ENCODE data around the gene UGGT1. TPM values are rescaled to one million over a fixed set of nuclear protein-coding genes. Genes with fewer than 3 reads are reported as not detected.

Gene UGGT1
- total and polyA plus RNA-seq, 4 donors, result 6.7 to 74.7 (median 32.4) TPM

DNA sequence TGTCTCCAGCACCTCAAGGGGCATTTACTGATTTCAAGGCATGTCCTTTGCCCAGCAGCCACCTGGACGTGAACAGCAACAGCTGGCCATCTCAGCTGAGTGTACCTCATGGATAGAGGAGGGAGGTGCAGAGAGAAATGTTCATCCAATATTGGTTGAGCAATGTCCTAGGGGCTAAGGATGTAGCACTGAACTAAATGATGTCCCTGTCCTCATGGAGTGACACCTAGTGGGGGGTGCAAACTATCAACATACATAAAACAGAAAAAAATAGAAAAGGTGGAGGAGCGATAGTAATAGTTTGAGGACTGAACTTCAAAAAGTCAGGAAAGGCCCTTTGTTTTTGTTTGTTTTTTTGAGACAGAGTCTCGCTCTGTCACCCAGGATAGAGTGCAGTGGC is 4.8 kb upstream of the UGGT1 start:
- Histone ChIP-seq H3K4me3 (ENCODE audit: low read depth in 1 of 3, low read length in 3 of 3) (no peak overlapping the region), H3K27ac (ENCODE audit: low read depth in 1 of 2, low read length in 2 of 2) (no peak overlapping the region), H3K9ac (ENCODE audit: low read depth in 1 of 2, low read length in 2 of 2) (no peak overlapping the region), H3K4me1 (ENCODE audit: control insufficient read depth in 4 of 4, insufficient read depth in 4 of 4, low read length in 3 of 4) (no peaks in the 10 kb centered on the region), H3K36me3 (ENCODE audit: control insufficient read depth in 4 of 4, insufficient read depth in 3 of 4, low read depth in 1 of 4, low read length in 3 of 4) (no peaks in the 10 kb centered on the region), H3K9me3 (ENCODE audit: control insufficient read depth in 4 of 4, low read length in 3 of 4) (peaks cover 0 to 5% (median 3%) of the 10 kb centered on the region in 4 donors), H3K27me3 (ENCODE audit: control insufficient read depth in 4 of 4, insufficient read depth in 4 of 4, low read length in 3 of 4) (no peaks in the 10 kb centered on the region)
- TF ChIP-seq HNF4A (conservative IDR thresholded peaks at IDR 0.05) (no peak), NR2F2 (IDR thresholded peaks at IDR 0.05) (no peak), JUND (IDR thresholded peaks at IDR 0.05) (no peak), EGR1 (IDR thresholded peaks at IDR 0.05; ENCODE audit: low read depth in 2 of 2) (no peak), GABPA (IDR thresholded peaks at IDR 0.05 in 1 of 2, conservative IDR thresholded peaks at IDR 0.05 in 1 of 2) (no peak), SP1 (IDR thresholded peaks at IDR 0.05) (no peak), FOXA2 (IDR thresholded peaks at IDR 0.05) (no peak), TAF1 (conservative IDR thresholded peaks at IDR 0.05) (no peak), HNF4G (IDR thresholded peaks at IDR 0.05) (no peak), RXRA (IDR thresholded peaks at IDR 0.05) (no peak)
- TF ChIP-seq, protein P1, sequence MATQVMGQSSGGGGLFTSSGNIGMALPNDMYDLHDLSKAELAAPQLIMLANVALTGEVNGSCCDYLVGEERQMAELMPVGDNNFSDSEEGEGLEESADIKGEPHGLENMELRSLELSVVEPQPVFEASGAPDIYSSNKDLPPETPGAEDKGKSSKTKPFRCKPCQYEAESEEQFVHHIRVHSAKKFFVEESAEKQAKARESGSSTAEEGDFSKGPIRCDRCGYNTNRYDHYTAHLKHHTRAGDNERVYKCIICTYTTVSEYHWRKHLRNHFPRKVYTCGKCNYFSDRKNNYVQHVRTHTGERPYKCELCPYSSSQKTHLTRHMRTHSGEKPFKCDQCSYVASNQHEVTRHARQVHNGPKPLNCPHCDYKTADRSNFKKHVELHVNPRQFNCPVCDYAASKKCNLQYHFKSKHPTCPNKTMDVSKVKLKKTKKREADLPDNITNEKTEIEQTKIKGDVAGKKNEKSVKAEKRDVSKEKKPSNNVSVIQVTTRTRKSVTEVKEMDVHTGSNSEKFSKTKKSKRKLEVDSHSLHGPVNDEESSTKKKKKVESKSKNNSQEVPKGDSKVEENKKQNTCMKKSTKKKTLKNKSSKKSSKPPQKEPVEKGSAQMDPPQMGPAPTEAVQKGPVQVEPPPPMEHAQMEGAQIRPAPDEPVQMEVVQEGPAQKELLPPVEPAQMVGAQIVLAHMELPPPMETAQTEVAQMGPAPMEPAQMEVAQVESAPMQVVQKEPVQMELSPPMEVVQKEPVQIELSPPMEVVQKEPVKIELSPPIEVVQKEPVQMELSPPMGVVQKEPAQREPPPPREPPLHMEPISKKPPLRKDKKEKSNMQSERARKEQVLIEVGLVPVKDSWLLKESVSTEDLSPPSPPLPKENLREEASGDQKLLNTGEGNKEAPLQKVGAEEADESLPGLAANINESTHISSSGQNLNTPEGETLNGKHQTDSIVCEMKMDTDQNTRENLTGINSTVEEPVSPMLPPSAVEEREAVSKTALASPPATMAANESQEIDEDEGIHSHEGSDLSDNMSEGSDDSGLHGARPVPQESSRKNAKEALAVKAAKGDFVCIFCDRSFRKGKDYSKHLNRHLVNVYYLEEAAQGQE (IDR thresholded peaks at IDR 0.05), result no peak
- TF ChIP-seq, protein P2, sequence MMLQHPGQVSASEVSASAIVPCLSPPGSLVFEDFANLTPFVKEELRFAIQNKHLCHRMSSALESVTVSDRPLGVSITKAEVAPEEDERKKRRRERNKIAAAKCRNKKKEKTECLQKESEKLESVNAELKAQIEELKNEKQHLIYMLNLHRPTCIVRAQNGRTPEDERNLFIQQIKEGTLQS (IDR thresholded peaks at IDR 0.05), result no peak
- WGBS, result 82% methylated on average over 3 of the region's 3 CpGs
- DNase-seq (ENCODE audit: low spot score), result no peak

DNA sequence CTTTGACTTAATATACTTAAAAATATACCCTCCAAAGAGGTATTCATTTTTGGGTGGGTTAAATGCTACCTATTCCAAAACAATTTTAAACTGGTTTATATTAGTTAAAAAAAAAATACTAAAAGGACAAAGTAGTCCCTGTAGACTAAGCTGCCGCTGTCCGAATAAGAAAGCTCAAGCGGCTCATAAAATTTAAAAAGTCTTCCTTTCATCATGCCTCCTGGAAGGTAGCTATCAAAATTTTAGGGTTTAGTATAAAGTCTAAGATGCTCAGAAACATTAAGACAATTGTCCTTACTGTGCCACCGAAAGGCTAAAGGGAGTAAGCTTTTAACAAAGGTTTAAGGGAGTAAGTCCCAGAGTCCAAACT is 440 bp upstream of the UGGT1 start:
- 4% methylated on average over 4 of the region's 4 CpGs for WGBS
- Histone ChIP-seq H3K4me1 (ENCODE audit: control insufficient read depth in 4 of 4, insufficient read depth in 4 of 4, low read length in 3 of 4) (peaks cover 0 to 15% (median 12%) of the 10 kb centered on the region in 4 donors), H3K27me3 (ENCODE audit: control insufficient read depth in 4 of 4, insufficient read depth in 4 of 4, low read length in 3 of 4) (no peaks in the 10 kb centered on the region), H3K36me3 (ENCODE audit: control insufficient read depth in 4 of 4, insufficient read depth in 3 of 4, low read depth in 1 of 4, low read length in 3 of 4) (peaks cover 0 to 3% (median 0%) of the 10 kb centered on the region in 4 donors), H3K9ac (ENCODE audit: low read depth in 1 of 2, low read length in 2 of 2) (peak overlapping the region; percentile 79 to 83), H3K4me3 (ENCODE audit: low read depth in 1 of 3, low read length in 3 of 3) (peak overlapping the region; percentile 70 to 97 (median 97)), H3K27ac (ENCODE audit: low read depth in 1 of 2, low read length in 2 of 2) (peak overlapping the region; percentile 82 to 86), H3K9me3 (ENCODE audit: control insufficient read depth in 4 of 4, low read length in 3 of 4) (no peaks in the 10 kb centered on the region)
- TF ChIP-seq, protein P2 (IDR thresholded peaks at IDR 0.05), result no peak
- no peak for TF ChIP-seq TAF1 (conservative IDR thresholded peaks at IDR 0.05)
- TF ChIP-seq FOXA2 (IDR thresholded peaks at IDR 0.05), result no peak
- TF ChIP-seq, protein P1 (IDR thresholded peaks at IDR 0.05), result no peak
- no peak for TF ChIP-seq EGR1 (IDR thresholded peaks at IDR 0.05; ENCODE audit: low read depth in 2 of 2)
- no peak for TF ChIP-seq RXRA (IDR thresholded peaks at IDR 0.05)
- TF ChIP-seq NR2F2 (IDR thresholded peaks at IDR 0.05), result no peak
- TF ChIP-seq YY1 (IDR thresholded peaks at IDR 0.05), result no peak
- TF ChIP-seq JUND (IDR thresholded peaks at IDR 0.05), result no peak
- TF ChIP-seq, protein P3, sequence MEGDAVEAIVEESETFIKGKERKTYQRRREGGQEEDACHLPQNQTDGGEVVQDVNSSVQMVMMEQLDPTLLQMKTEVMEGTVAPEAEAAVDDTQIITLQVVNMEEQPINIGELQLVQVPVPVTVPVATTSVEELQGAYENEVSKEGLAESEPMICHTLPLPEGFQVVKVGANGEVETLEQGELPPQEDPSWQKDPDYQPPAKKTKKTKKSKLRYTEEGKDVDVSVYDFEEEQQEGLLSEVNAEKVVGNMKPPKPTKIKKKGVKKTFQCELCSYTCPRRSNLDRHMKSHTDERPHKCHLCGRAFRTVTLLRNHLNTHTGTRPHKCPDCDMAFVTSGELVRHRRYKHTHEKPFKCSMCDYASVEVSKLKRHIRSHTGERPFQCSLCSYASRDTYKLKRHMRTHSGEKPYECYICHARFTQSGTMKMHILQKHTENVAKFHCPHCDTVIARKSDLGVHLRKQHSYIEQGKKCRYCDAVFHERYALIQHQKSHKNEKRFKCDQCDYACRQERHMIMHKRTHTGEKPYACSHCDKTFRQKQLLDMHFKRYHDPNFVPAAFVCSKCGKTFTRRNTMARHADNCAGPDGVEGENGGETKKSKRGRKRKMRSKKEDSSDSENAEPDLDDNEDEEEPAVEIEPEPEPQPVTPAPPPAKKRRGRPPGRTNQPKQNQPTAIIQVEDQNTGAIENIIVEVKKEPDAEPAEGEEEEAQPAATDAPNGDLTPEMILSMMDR (IDR thresholded peaks at IDR 0.05; ENCODE audit: low read depth, low read length, missing input control), result no peak
- TF ChIP-seq RAD21 (IDR thresholded peaks at IDR 0.05), result no peak
- no peak for TF ChIP-seq HNF4G (IDR thresholded peaks at IDR 0.05)
- no peak for DNase-seq (ENCODE audit: low spot score)

Data from liver (tissue), 9 donors.